GM10248 (cell line): ENCODE data around the gene FDPS.
"Not testable (repeated sequence)": the region's sequence is repeated elsewhere in the genome, so short reads cannot be mapped to it uniquely, and the experiment has no call there.

Source experiments
- CTCF ChIA-PET: fragments of 300-600 bp; sonication (Branson Sonifier 250); formaldehyde crosslinking; extraction: SDS; loops from one replicate; lab custom pipeline; 2021; ENCODE audit warnings: antibody characterized with exemption; lab: Yijun Ruan, JAX
- POLR2A ChIA-PET: fragments of 350-650 bp; sonication (Branson Sonifier 250); formaldehyde crosslinking; extraction: SDS; loops from one replicate; lab custom pipeline; 2020; ENCODE audit warnings: antibody characterized with exemption; lab: Yijun Ruan, JAX
- DNase-seq: peaks from one replicate; pipeline ENCODE4 v3.0.0; 2012; ENCODE audit errors: extremely low spot score
- TF ChIP-seq, protein P1 (sequence below): IDR thresholded peaks from 2 replicates; pipeline ENCODE4 v1.5.1; 2012; ENCODE audit warnings: mild to moderate bottlenecking, low read depth; ENCODE audit errors: extremely low read depth, missing control alignments, control extremely low read depth

Gene FDPS

DNA sequence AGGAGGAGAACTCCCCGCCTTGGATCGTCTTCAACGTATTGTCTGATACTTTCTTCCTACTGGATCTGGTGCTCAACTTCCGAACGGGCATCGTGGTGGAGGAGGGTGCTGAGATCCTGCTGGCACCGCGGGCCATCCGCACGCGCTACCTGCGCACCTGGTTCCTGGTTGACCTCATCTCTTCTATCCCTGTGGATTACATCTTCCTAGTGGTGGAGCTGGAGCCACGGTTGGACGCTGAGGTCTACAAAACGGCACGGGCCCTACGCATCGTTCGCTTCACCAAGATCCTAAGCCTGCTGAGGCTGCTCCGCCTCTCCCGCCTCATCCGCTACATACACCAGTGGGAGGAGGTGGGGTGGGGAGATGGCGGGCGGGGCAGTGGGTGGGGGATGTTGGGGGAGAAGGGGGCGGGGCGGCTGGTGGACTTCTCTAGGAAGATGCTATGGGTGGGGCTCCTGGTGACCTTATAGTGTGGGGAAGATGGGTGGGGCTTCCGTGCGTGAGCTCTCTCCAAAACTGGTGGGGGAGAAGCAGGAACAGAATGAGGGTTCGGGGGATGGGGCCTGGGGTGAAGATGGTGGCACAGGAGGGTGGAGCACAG lies 26.1 kb upstream of the FDPS start:
- no peak for DNase-seq
- CTCF ChIA-PET, result interaction anchor here (1.6 to 1.7 kb wide), 2 partner anchors 31 to 41 kb away, joined by 5 to 6 read pairs; no protein-coding TSS in a partner anchor
- TF ChIP-seq, protein P1, sequence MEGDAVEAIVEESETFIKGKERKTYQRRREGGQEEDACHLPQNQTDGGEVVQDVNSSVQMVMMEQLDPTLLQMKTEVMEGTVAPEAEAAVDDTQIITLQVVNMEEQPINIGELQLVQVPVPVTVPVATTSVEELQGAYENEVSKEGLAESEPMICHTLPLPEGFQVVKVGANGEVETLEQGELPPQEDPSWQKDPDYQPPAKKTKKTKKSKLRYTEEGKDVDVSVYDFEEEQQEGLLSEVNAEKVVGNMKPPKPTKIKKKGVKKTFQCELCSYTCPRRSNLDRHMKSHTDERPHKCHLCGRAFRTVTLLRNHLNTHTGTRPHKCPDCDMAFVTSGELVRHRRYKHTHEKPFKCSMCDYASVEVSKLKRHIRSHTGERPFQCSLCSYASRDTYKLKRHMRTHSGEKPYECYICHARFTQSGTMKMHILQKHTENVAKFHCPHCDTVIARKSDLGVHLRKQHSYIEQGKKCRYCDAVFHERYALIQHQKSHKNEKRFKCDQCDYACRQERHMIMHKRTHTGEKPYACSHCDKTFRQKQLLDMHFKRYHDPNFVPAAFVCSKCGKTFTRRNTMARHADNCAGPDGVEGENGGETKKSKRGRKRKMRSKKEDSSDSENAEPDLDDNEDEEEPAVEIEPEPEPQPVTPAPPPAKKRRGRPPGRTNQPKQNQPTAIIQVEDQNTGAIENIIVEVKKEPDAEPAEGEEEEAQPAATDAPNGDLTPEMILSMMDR, result no peak
- POLR2A ChIA-PET, result no interaction called here

DNA sequence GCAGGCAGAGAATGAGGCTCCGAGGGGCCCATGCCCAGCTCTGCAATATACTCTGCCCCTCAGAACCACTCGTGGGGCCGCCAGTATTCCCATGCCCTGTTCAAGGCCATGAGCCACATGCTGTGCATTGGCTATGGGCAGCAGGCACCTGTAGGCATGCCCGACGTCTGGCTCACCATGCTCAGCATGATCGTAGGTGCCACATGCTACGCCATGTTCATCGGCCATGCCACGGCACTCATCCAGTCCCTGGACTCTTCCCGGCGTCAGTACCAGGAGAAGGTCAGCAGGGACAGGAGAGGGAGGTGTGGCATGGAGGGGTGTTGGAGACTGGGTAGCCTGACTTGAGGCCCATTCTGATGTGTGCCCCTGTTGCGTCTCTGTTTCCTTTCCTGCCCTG lies 24.2 kb upstream of the FDPS start:
- TF ChIP-seq, protein P1, result no peak
- ChIA-PET CTCF (interaction anchor here (2.0 kb wide), 1 partner anchor 33 kb away, joined by 5 read pairs; no protein-coding TSS in a partner anchor), POLR2A (no interaction called here)
- DNase-seq, result no peak

DNA sequence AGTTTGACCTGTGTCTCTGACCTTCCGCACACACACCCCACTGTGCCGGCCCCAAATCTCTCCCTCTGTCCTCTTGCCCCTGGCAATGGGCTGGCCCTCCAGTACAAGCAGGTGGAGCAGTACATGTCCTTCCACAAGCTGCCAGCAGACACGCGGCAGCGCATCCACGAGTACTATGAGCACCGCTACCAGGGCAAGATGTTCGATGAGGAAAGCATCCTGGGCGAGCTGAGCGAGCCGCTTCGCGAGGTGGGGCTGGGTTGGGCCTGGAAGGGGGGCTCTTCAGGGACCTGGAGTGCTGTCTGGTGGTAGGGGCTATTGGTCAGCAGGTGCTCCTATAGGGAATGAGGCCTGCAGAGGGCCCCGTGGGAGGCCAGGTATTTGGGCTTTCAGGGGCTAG lies 23.6 kb upstream of the FDPS start:
- CTCF ChIA-PET, result interaction anchor here (1.3 to 2.0 kb wide), 2 partner anchors 9 to 34 kb away, joined by 5 to 6 read pairs; no protein-coding TSS in a partner anchor

DNA sequence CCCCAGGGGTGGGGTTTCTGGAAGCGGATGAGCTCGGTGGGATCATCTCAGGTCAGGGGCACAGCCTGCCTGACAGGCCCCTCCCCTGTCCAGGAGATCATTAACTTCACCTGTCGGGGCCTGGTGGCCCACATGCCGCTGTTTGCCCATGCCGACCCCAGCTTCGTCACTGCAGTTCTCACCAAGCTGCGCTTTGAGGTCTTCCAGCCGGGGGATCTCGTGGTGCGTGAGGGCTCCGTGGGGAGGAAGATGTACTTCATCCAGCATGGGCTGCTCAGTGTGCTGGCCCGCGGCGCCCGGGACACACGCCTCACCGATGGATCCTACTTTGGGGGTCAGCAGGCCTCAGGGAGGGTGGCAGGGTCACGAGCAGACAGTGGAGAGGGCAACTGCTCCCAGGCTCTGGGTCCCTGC lies 23.0 kb upstream of the FDPS start:
- no peak for DNase-seq
- POLR2A ChIA-PET, result no interaction called here
- TF ChIP-seq, protein P1, result no peak
- CTCF ChIA-PET, result interaction anchor here (1.2 to 2.0 kb wide), 3 partner anchors 9 to 34 kb away, joined by 4 to 6 read pairs (median 5); partner anchors contain the start of gene FDPS

More for the DNA sequence above, 23.6 kb upstream of the FDPS start:
- TF ChIP-seq, protein P1, result no peak
- POLR2A ChIA-PET, result no interaction called here
- DNase-seq, result no peak

DNA sequence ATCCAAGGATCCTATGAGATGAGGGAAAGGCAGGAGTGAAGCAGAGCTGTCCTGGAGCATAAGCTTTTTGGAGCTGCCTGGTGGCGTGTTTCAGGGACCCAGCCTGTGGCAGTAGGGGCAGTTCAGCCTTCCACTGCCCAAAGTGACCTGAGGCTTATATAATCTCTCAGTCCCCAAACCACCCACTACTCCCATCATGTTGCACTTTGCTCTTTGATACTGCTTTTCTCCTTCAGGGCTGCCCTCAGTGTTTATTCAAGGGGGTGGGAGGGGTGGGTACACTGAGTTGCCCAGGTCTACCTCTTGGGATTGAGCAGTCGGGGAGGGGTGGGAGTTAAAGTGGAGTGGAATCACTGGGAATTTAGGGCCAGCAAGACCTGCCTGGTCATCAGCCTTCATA lies 22.1 kb upstream of the FDPS start:
- DNase-seq, result no peak
- TF ChIP-seq, protein P1, result no peak
- POLR2A ChIA-PET, result interaction anchor here (0.7 kb wide), 1 partner anchor 28 kb away, joined by 4 read pairs; no protein-coding TSS in a partner anchor
- CTCF ChIA-PET, result interaction anchor here (1.2 to 2.0 kb wide), 3 partner anchors 10 to 35 kb away, joined by 4 to 6 read pairs (median 5); partner anchors contain the start of gene FDPS

DNA sequence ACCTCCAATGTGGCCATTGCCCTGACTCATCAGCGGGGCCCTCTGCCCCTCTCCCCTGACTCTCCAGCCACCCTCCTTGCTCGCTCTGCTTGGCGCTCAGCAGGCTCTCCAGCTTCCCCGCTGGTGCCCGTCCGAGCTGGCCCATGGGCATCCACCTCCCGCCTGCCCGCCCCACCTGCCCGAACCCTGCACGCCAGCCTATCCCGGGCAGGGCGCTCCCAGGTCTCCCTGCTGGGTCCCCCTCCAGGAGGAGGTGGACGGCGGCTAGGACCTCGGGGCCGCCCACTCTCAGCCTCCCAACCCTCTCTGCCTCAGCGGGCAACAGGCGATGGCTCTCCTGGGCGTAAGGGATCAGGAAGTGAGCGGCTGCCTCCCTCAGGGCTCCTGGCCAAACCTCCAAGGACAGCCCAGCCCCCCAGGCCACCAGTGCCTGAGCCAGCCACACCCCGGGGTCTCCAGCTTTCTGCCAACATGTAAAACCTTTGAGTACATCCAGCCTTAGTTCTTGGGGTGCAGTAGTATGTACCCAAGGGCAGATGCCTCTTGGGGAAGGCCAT lies 20.6 kb upstream of the FDPS start:
- ChIA-PET CTCF (interaction anchor here (0.5 to 1.1 kb wide), 2 partner anchors 12 to 62 kb away, joined by 3 read pairs; no protein-coding TSS in a partner anchor), POLR2A (no interaction called here)
- no peak for DNase-seq
- TF ChIP-seq, protein P1, result no peak

DNA sequence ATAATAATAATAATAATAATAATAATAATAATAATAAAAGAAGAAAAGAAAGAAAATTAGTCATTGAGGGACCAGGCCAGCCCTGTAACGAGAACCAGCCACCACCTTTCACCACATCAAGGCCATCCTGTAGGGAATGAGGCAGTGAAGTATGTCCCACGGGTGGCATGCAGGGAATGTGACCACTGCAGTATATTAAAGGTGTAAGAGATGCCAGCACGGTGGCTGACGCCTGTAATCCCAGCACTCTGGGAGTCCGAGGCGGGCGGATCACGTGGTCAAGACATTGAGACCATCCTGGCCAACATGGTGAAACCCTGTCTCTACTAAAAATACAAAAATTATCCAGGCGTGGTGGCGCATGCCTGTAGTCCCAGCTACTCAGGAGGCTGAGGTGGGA lies 17.7 kb upstream of the FDPS start:
- not testable (repeated sequence) for DNase-seq
- ChIA-PET CTCF (interaction anchor here (1.4 to 4.0 kb wide), 2 partner anchors 12 to 40 kb away, joined by 3 to 16 read pairs; no protein-coding TSS in a partner anchor), POLR2A (interaction anchor here (0.6 kb wide), 1 partner anchor 604 kb away, joined by 3 read pairs; no protein-coding TSS in a partner anchor)
